HG03066 (cell line): Measurements from ENCODE around the gene LAMB3.
"Not testable (repeated sequence)": the region's sequence is repeated elsewhere in the genome, so short reads cannot be mapped to it uniquely, and the experiment has no call there.

ENCODE experiments used
- ATAC-seq: cut with Tn5 transposase; IDR thresholded peaks from one replicate; pipeline ENCODE4 v1.9.1; 2021; ENCODE audit warnings: low read depth; ENCODE audit not compliant: unreplicated experiment

Gene LAMB3

DNA sequence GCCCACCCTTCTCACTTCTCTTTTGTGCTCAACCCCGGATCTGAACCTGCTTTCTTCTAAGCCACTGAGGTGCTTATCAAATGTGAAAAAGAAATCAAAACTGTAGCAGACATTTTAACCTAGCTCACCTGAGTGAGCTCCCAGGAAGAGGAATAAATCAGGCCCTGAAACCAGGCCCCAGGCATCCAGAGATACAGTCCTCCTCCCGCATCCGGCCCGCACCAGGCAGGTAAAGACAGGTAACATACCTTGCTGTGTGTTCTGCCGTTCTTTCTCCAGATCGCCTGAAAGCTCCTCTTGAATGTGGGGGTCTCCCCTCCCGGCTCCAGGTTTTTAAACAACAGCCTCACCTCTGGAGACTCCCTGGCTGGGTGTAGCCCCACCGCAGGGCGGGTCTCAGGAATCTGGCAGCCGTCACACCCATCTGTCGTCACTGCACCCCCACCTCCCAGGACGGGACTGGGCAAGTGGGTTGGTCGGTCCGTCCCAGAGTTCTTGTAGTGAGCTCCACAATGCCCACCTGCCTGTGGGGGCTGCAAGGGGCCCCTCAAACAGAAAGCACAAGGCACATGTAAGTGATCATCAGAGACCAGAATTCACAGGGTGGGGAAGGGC lies at the start of gene LAMB3:
Gene LAMB3, minus strand, starts transcription at position 305 of the 615 bp plus-strand sequence. CDS start 1,481 bp downstream, outside the sequence.
- ATAC-seq = no peak

DNA sequence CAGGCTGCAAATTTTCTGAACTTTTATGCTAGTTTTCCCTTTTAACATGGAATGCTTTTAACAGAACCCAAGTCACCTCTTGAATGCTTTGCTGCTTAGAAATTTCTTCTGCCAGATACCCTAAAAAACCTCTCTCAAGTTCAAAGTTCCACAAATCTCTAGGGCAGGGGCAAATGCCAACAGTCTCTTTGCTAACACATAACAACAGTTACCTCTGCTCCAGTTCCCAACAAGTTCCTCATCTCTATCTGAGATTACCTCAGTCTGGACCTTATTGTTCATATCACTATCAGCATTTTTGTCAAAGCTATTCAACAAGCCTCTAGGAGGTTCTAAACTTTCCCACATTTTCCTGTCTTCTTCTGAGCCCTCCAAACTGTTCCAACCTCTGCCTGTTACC lies 48.5 kb upstream of the LAMB3 start:
- not testable (repeated sequence) for ATAC-seq

DNA sequence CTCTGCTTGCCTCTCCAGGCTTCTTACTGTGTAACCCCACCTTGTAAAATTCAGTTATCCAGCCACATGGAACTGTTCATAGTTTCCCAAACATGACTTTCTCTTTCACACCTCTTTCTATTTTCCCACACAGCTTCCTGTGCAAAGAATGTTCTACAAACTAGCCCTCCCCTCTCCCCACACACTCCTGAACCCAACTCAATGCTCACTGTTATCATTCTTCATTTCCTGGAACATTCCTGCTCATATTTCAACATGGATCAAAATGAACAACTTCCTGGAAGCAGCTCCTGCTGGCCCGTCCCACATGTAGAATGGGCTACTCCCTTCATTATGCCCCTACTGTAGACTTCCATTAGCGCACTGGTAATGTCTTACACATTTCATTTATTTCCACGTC lies 44.9 kb upstream of the LAMB3 start:
- ATAC-seq = no peak

DNA sequence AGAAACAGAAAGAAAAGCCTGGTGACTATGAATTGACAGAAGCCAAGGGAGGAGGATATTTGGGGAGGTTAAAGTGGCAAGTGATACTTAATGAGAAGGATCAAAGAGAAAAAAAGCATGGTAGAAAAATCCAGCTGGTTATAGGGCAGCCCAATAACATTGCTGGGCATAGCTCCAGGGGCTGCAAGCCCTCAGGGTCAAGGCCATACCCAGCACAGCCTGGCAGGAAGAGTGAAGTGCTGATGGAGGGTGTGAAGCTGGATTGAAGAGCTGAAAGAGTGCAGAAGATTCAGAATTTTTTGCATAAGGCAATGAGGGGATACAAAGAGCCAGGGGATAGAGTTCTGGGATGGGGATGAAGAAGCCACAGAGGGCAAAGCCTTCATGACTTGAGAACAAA lies 44.4 kb upstream of the LAMB3 start:
- no peak for ATAC-seq

DNA sequence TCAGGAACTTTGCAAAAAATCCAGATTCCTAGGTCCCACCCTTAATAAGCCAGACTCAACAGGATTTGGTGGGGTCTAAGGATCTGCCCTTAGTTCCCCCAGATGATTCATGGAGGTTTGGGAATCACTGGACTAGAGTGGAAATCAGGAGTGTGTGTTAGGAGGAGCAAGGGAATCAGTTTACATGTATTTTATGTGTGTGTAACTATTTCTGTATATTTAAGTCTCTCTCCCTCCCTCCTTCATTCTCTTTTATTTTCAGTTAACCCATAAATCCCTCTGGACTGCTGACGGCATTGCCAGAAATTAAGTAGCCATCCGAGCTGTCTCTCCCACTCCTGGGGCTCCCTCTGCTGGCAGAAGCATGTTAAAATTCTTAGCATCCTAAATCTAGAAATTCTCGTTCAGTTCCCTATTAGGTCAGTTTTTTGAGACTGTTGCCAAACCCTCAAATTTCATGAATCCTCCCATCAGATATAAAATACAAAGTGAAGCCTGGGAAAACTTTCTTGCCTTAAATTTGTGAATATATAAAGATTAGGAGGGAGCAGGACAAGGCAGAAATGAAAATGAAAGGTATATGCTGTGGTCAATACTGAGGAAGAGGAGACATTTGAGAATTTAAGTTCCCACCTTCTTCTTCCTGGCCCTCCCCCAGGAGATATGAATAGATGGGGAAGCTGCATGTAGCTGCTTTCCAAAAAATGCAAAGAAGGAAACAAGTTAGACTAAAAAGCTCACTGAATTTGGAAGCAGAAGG lies 40.7 kb upstream of the LAMB3 start:
- ATAC-seq = no peak

DNA sequence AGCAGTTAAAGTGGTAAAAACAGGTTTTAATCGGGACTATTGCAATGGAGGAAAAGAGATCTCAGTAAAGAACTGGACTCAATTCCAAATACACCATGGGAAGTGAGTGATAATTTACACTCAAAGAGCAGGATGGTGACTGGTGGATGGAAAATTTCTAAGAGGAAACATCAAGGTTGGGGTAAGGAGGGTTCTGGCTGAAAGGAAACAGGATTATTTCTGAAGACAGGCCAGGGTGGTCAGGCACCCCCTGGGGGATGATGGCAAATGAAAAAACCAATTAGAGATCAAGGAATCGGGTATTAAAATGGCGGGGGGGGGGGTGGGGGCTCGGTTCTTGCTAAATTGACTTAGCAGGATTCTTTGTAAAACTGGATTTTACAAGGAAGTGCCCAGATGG lies 40.1 kb upstream of the LAMB3 start:
- ATAC-seq = no peak

DNA sequence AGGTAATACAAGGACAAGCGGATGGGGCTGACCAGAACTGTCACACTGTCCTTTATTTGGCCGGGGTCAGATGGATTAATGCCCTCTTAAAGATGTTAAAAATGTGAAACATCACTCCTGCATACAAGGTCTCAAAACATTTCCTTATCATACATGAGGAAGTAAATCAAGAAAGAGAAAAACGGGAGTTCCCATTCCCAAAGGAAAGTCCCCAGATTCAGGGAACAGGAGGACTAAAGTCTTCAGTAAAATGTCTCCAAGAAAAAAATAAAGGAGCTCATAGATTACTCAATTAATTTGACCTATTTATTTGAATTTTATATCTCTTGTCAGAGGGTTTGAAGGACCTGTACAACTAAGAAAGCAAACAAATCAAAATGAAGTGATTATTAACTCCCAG lies 39.0 kb upstream of the LAMB3 start:
- no peak for ATAC-seq

DNA sequence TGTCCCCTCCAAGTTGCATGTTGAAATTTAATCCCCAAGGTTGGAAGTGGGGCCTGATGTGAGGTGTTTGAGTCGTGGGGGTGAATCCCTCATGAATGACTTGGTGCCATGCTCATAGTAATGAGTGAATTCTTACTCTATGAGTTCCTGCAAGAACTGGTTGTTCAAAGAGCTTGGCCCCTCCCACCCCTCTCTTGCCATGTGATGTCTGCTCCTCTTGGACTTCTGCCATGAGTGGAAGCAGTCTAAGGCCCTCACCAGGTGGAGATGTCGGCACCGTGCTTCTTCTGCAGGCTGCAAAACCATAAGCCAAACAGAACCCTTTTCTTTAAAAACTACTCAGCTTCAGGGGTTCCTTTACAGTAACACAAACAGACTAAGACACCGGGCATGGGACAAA lies 37.3 kb upstream of the LAMB3 start:
- ATAC-seq = no peak

DNA sequence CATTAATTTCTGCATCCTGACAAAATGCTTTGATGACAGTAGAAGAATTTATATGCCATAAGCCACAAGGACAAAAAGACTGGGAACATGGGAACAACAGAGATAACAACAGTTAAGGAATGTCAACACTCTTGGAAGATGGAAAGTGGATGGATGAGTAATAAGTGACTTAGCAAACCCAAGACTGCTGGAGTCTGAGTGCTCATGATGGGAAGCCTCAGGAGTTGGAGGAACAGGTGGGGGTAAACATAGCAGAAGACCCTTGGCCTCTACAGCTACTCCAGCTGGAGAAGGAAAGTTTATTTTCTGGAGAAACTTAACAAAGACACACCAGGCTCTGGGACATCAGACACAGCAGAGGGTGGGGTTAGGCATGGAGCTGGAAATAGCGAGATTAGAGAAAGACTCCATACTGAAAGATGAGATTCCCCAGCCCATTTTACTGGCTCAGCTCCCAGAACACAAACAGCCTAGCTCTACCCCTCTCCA lies 36.6 kb upstream of the LAMB3 start:
- no peak for ATAC-seq

DNA sequence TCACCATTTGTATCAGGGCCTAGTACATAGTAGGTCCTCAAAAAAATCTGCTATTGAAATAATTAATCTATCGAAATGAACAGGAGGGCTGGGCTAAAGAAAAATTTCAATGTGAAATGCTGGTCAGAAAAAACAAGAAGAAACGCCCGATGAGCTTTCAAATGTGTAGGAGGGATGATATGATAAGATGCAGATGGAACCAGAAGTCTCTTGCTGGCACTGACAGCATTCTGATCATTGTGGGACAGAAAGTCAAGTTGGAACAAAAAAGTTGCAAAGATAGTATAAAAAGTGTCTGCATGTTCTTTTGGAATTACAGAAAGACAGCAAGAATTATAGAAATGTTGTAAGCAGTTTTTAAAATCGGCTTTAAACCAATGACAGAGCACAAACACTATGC lies 34.1 kb upstream of the LAMB3 start:
- ATAC-seq = no peak

DNA sequence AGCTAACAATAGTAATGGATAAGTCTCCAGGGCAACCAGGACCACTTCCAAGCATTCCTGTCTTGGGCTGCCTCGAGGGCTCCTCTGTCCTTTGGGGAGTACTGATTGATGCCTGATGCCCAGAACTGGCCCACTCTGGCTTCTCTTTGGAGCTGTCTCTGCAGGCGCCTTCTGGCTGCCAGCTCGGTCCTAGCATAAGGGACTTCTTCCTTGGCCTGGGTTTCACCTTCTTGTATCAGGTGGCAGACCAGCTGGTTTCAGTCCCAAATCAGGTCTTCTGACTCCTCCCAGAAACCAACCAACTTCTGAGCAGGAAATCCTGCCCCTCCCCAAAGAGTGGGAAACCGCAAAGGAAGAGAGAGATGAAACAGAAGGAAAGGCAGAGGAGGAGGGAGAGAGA lies 33.6 kb upstream of the LAMB3 start:
- peak; percentile 75 for ATAC-seq

DNA sequence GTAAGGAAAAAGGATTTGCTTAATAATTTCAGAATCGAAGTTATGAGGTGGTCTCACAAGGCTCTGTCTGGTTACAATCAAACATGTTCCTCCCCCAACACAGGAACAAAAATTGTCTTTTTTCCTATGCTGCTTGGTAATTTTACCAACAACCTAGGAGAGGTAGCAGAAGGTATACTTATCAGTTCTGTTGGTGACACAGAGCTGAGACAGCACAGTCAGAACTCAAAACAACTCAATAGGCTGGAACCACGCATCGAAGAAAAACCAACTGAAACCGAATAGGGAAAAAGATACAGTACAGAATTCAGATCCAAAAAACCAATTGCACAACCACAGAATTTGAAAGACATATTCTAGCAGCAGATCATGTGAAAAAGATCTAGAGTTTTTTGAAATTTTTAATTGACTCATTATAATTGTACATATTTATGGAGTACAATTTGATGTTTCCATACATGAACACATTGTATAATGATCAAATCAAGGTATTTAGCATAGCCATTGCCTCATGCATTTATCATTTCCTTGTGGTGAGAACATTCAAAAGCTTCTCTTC lies 26.8 kb upstream of the LAMB3 start:
- no peak for ATAC-seq

DNA sequence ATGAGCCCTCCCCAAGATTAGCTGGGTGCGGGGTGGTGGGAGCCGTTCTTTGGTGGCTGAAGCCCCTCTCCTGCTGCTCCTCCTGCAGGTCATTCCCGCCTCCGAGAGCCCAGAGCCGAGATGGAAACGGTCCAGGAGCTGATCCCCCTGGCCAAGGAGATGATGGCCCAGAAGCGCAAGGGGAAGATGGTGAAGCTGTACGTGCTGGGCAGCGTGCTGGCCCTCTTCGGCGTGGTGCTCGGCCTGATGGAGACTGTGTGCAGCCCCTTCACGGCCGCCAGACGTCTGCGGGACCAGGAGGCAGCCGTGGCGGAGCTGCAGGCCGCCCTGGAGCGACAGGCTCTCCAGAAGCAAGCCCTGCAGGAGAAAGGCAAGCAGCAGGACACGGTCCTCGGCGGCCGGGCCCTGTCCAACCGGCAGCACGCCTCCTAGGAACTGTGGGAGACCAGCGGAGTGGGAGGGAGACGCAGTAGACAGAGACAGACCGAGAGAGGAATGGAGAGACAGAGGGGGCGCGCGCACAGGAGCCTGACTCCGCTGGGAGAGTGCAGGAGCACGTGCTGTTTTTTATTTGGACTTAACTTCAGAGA lies 23.4 kb upstream of the LAMB3 start:
- ATAC-seq = no peak

DNA sequence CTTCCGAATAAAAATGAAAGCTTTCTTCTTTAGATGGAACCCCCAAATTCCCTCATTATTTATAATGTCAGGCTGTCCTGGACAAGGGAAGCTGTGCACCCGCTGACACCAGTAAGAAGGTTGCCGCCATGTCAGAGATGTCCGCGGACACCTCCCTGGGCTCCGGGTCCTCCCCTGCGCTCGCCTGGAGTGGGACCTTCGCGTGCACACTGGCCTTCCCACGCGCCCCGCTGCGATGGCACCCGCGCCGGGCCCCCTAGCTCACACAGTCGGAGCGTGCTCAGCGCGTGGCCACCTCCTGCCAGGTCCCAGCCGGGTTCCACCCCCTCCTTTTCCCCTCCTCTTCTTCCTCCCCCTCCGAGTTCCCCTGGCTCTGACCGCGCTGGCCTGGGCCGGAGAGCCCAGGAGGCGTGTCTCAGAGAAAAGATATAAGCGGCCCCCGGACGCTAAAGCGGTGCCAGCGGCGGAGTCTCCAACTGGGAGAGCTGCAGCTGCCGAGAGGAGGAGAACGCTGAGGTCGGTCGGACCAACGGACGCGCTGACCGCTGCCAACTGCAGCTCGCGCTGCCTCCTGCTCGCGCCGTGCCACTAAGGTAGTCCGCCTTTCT lies 22.8 kb upstream of the LAMB3 start, which contains the start of gene G0S2:
Gene G0S2, plus strand, starts transcription at position 456 of the 608 bp plus-strand sequence. CDS start 273 bp downstream, outside the sequence.
- no peak for ATAC-seq

DNA sequence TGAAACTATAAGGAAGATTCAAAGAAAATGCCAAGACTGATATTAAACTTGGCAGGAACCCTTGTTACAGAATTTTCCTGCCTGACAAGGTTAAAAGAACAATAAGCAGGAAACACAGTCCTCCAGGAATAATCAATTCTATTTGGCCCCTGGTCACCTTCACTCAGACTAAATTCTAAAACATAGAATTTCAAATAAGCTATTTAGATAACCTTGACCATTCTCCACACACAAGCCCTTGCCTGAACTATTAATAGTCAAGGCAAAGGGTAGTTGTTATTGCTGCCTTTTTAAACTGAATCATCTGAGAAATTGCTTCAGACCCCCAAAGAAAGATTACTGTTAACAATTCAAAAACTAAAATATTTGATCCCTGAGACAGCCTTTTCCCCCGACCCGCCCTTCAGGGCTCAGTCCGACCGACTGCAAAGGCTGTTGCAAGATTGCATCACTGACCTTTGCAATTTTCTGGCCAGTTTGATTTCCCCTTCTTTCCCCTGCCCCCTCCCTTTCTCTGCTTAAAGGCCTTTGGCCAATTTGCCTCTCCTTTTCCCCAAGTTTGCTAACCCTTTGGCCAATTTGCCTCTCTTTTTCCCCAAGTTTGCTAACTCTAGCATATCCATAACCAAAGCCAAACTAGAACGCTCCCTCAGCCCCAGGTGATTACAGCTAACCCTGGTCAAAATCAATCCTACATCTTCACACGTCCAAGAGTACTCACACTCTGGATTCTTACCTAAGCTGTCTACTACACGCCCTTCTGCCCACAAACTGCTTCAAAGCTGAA lies 21.6 kb upstream of the LAMB3 start:
- ATAC-seq = no peak

DNA sequence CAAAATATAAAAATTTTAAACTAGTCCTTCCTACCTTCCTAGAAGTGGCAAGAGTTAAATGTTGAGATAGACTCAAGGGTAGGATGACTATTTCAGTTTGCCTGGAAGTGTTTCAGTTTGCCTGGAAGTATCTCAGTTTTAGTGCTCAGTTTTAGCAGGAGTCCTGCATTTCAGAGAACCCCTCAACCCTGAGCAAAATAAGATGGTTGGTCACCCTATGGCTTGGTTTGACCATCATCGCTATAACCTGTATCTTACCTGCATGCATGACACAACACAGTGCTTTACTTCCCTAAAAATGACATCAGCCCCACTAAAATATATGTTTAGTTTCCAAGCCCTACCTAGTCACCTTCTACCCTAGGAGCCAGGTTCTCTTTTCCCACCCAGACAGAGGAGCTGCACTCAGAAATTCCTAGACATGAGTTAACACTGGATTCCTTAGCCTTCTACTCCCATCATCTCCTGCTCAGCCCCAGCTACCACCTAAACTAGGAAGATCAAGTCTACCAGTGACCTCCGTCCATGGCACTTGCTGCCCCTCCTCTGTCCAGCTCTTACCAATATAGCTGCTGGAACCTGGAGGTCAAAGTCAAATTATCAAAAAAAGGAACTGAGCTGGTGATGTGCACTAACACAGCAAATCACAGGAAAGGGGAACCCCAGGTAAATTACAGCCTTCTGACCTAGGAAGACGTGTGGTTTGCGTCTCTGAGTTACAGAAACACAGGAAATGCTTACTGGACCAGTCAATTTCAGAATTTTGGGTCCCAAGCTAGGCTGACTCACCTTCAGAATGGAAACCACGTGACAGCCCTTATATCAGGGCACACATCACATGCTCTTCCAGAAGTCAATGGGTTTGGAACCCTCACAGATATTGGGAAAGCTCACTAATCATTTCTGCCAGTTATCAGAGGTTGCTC lies 20.7 kb upstream of the LAMB3 start:
- ATAC-seq = peak; percentile 88

DNA sequence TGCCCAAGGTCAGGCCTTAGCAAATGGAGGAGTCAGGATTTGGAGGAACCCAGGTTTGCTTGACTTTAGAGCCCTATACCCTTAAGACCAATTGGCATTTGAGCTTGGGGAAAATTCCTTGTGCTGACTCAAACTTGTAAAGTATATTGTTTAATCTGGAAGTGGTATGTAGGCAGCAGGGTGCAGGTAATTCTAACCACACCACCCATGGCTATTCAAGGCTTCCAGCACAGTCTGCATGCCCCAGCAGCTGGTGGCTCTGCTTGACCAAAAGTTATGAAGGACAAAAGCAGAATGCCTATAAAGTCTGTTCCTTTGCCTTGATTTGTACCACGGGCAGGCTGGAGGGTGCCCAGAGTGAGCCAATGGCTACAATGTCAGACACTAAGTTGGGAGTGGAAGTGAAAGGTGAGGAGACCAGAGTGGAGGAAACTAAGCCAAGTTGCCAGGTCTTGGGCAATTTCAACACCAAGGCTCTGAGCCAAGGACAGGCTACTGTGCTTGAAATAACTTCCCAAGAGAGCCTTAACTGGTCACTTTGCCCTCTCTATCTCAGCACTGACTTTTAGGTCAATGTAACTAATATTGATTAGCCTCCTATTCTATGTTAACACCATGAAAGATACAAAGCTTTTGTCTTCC lies 18.3 kb upstream of the LAMB3 start:
- no peak for ATAC-seq

DNA sequence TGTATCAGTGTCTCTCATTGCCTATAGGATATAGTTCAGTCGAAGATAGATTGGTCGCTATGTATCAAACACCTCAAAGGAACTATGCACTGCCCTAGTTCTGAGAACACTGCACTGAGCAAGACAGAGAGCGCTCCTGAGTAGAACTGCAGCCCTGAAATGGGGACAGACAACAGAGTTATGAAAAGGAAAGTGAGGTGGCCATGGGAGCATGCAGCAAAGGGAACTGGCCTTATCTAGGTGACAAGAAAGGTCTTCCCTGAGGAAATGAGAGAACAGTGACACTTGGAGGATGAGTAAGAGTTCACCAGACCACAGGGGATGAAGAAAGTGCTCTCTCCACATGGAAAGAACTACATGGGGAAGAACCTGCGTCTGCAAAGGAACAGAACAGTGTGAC lies 15.5 kb upstream of the LAMB3 start:
- ATAC-seq = no peak

DNA sequence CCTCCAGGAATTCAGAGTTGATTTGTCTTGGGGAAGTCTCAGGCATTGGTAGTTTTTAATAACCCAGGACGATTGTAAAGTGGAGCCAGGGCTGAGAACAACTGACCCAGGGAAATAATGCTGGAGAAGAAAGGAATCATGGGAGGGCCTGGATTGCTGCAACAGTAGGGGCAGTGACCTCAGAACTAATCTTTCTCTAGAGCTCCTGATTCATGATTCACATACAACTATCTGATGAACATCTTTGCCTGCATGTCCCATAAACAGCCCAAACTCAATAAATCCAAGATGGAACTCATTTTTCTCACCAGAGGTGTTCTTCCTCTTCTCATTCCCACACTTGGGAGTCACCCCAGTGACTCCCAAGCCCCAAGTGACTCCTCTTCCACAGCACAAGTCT lies 14.9 kb upstream of the LAMB3 start:
- no peak for ATAC-seq
